Measurements from ENCODE around the gene HSPE1. TPM values are rescaled to one million over a fixed set of nuclear protein-coding genes. Genes with fewer than 3 reads are reported as not detected.
A peak's percentile ranks its signal among the peaks of the same experiment; 100 is the strongest.
"Not testable (repeated sequence)": the region's sequence is repeated elsewhere in the genome, so short reads cannot be mapped to it uniquely, and the experiment has no call there.

Gene HSPE1
- total and polyA plus RNA-seq, 3 experiments from 2014 or later = 141 to 476 (median 449) TPM

DNA sequence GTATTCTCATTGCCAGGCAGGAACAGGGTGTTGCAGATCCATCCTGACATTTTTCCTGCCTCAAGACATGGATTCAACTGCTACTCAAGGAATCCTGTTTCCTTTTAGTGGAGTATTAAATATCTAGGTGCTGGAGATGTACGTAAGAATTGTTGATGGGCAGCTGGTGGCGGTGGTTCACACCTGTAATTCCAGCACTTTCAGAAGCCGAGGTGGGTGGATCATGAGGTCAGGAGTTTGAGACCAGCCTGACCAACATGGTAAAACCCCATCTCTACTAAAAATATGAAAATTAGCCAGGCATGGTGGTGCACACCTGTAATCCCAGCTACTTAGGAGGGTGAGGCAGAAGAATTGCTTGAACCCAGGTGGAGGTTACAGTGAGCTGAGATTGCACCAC lies 15.9 kb upstream of the HSPE1 start:
- not testable (repeated sequence) for H3K4me1 Mint-ChIP-seq; H3K27ac ChIP-seq (ENCODE audit: low read depth, low read length); H3K27me3 Mint-ChIP-seq; H3K4me3 ChIP-seq (ENCODE audit: low read length); H3K4me3 Mint-ChIP-seq; H3K4me1 ChIP-seq (ENCODE audit: insufficient read depth, low read length); DNase-seq; H3K27me3 ChIP-seq (ENCODE audit: insufficient read depth, low read length, poor library complexity, severe bottlenecking); H3K9me3 ChIP-seq (ENCODE audit: low read length)
- Mint-ChIP-seq H3K27ac (peak overlapping the region in 1 of 8 donors; percentile 74), H3K36me3 (peaks cover 22 to 73% (median 42%) of the 10 kb centered on the region in 3 donors), H3K9me3 (peaks cover 0 to 16% (median 8%) of the 10 kb centered on the region in 5 donors)
- CTCF ChIA-PET = interaction anchor here (0.7 to 1.5 kb wide), 2 partner anchors 8 to 31 kb away, joined by 3 to 5 read pairs; partner anchors contain the start of gene COQ10B
- H3K36me3 ChIP-seq (ENCODE audit: insufficient read depth, low read length) = peaks cover 18% of the 10 kb centered on the region
- POLR2A ChIA-PET = interaction anchor here (0.6 to 1.3 kb wide), 4 partner anchors 14 to 409 kb away, joined by 4 to 12 read pairs (median 4); partner anchors contain the start of gene HSPD1

DNA sequence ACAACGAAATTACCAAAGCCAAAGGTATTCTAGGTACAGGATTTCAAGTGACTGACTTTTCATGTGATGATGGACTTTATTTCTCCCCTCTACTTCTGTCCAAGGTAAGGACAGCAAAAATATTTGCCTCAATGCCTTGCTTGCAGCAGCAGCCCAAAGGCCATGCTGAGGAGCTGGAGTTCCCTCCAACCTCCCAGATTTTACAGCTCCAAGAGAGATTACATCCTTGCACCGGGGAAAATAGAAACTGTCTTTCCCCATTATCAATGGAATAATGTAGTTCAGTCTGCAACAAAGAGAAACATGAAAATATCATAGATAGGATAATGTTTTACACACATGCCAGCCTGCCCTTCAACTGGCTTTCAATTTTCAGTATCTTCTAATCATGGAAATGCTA lies 14.0 kb upstream of the HSPE1 start:
- Histone ChIP-seq H3K4me3 (ENCODE audit: low read length) (no peak overlapping the region), H3K36me3 (ENCODE audit: insufficient read depth, low read length) (peaks cover 28% of the 10 kb centered on the region), H3K9me3 (ENCODE audit: low read length) (no peaks in the 10 kb centered on the region), H3K27ac (ENCODE audit: low read depth, low read length) (no peak overlapping the region), H3K4me1 (ENCODE audit: insufficient read depth, low read length) (no peaks in the 10 kb centered on the region), H3K27me3 (ENCODE audit: insufficient read depth, low read length, poor library complexity, severe bottlenecking) (no peaks in the 10 kb centered on the region)
- peaks cover 0 to 16% (median 8%) of the 10 kb centered on the region in 5 donors for H3K9me3 Mint-ChIP-seq
- H3K4me3 Mint-ChIP-seq = no peak overlapping the region
- H3K36me3 Mint-ChIP-seq = peaks cover 21 to 77% (median 30%) of the 10 kb centered on the region in 3 donors
- ChIA-PET POLR2A (no interaction called here), CTCF (no interaction called here)
- H3K4me1 Mint-ChIP-seq = peaks cover 0 to under 1% (median 0%) of the 10 kb centered on the region in 3 donors
- DNase-seq = no peak
- H3K27ac Mint-ChIP-seq = peak overlapping the region in 6 of 8 donors; percentile 9 to 68 (median 48)
- no peaks in the 10 kb centered on the region for H3K27me3 Mint-ChIP-seq

DNA sequence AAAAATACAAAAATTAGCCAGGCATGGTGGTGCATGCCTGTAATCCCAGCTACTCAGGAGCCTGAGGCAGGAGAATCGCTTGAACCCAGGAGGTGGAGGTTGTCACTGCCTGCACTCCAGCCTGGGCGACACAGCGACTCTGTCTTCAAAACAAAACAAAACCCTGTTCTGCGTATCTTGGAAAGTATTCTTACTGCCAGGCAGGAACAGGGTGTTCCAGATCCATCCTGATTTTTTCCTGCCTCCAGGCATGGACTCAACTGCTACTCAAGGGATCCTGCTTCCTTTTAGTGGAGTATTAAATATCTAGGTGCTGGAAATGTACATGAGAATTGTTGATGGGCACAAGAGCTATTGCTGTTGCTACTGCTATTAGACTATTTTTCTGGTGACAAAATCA lies 12.8 kb upstream of the HSPE1 start:
- Histone ChIP-seq H3K27me3 (ENCODE audit: insufficient read depth, low read length, poor library complexity, severe bottlenecking) (no peaks in the 10 kb centered on the region), H3K4me1 (ENCODE audit: insufficient read depth, low read length) (no peaks in the 10 kb centered on the region), H3K36me3 (ENCODE audit: insufficient read depth, low read length) (peaks cover 36% of the 10 kb centered on the region), H3K4me3 (ENCODE audit: low read length) (no peak overlapping the region), H3K9me3 (ENCODE audit: low read length) (no peaks in the 10 kb centered on the region), H3K27ac (ENCODE audit: low read depth, low read length) (no peak overlapping the region)
- Mint-ChIP-seq H3K36me3 (peaks cover 24 to 78% (median 24%) of the 10 kb centered on the region in 3 donors), H3K9me3 (peaks cover 0 to 16% (median 8%) of the 10 kb centered on the region in 5 donors), H3K27me3 (no peaks in the 10 kb centered on the region), H3K4me3 (no peak overlapping the region), H3K27ac (peak overlapping the region in 1 of 8 donors; percentile 73), H3K4me1 (peaks cover 0 to 4% (median 0%) of the 10 kb centered on the region in 3 donors)
- CTCF ChIA-PET = no interaction called here
- DNase-seq = no peak
- POLR2A ChIA-PET = no interaction called here

DNA sequence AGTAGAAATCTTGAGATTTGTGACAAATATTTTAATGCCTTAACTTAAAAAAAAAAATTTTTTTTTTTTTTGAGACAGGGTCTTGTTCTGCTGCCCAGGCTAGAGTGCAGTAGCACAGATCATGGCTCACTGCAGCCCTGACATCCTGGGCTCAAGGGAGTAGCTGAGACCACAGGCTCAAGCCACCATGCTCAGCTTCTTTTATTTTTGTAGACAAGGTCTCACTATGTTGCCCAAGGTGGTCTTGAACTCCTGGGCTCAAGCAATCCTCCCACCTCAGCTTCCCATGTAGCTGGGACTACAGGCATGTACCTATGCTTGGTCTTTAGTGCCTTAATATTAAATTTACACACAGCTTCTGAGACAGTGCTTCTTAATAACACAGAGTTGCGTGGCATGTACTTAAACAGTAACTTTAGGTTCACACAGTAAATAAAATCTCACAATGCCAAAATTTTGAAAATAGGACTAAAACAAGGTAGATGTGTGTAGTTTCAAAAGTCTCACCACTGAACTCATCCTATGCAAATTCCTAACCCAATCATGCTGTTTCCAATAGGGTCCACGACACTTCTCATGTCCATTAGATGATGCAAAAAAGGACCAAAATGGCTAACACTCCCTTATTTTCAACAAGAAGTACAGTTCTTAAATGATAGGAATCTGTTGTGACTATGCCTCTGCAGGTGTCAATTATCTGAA lies 4.6 kb upstream of the HSPE1 start:
- no peak for DNase-seq
- Mint-ChIP-seq H3K4me1 (peaks cover 34 to 58% (median 46%) of the 10 kb centered on the region in 3 donors), H3K27ac (peak overlapping the region in 6 of 8 donors; percentile 10 to 88 (median 60)), H3K27me3 (no peaks in the 10 kb centered on the region), H3K36me3 (peaks cover 0 to 83% (median 8%) of the 10 kb centered on the region in 3 donors), H3K9me3 (no peaks in the 10 kb centered on the region), H3K4me3 (no peak overlapping the region)
- H3K9me3 ChIP-seq (ENCODE audit: low read length) = no peaks in the 10 kb centered on the region
- H3K4me1 ChIP-seq (ENCODE audit: insufficient read depth, low read length) = peaks cover 32% of the 10 kb centered on the region
- ChIA-PET CTCF (interaction anchor here (1.6 kb wide), 1 partner anchor 42 kb away, joined by 5 read pairs; the partner anchor contains the start of gene COQ10B), POLR2A (interaction anchor here (1.3 kb wide), 1 partner anchor 42 kb away, joined by 3 read pairs; the partner anchor contains the start of gene COQ10B)
- no peak overlapping the region for H3K4me3 ChIP-seq (ENCODE audit: low read length)
- H3K27me3 ChIP-seq (ENCODE audit: insufficient read depth, low read length, poor library complexity, severe bottlenecking) = no peaks in the 10 kb centered on the region
- H3K27ac ChIP-seq (ENCODE audit: low read depth, low read length) = no peak overlapping the region
- peaks cover 47% of the 10 kb centered on the region for H3K36me3 ChIP-seq (ENCODE audit: insufficient read depth, low read length)

DNA sequence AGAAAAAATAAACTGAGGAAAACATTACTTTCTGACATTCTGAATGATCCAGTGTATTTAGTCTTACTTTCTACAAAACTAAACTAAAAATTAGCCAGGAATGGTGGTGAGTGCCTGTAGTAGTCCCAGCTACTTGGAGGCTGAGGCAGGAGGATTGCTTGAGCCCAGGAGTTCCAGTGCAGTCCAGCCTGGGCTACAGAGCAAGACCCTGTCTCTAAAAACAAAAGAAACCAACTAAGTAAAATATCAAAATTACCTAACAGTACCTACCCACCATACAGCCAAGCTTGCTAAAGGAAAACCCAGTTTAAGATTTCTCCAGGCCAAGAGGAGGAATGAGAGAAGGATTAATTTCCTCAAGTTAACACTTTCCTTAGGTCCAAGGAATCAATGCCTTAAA lies 3.5 kb upstream of the HSPE1 start:
- ChIA-PET CTCF (interaction anchor here (1.6 kb wide), 1 partner anchor 43 kb away, joined by 5 read pairs; the partner anchor contains the start of gene COQ10B), POLR2A (interaction anchor here (1.3 kb wide), 1 partner anchor 44 kb away, joined by 3 read pairs; the partner anchor contains the start of gene COQ10B)
- Histone ChIP-seq H3K36me3 (ENCODE audit: insufficient read depth, low read length) (peaks cover 35% of the 10 kb centered on the region), H3K4me3 (ENCODE audit: low read length) (no peak overlapping the region), H3K27me3 (ENCODE audit: insufficient read depth, low read length, poor library complexity, severe bottlenecking) (no peaks in the 10 kb centered on the region), H3K27ac (ENCODE audit: low read depth, low read length) (no peak overlapping the region), H3K4me1 (ENCODE audit: insufficient read depth, low read length) (peaks cover 38% of the 10 kb centered on the region), H3K9me3 (ENCODE audit: low read length) (no peaks in the 10 kb centered on the region)
- Mint-ChIP-seq H3K4me1 (peaks cover 43 to 63% (median 57%) of the 10 kb centered on the region in 3 donors), H3K4me3 (peak overlapping the region in 5 of 7 donors; percentile 42 to 90 (median 87)), H3K27me3 (no peaks in the 10 kb centered on the region), H3K36me3 (peaks cover 0 to 78% (median 5%) of the 10 kb centered on the region in 3 donors), H3K9me3 (no peaks in the 10 kb centered on the region), H3K27ac (peak overlapping the region; percentile 58 to 99 (median 91))
- DNase-seq = no peak

- Mint-ChIP-seq H3K36me3 (peaks cover 0 to 81% (median 5%) of the 10 kb centered on the region in 3 donors), H3K27ac (peak overlapping the region; percentile 58 to 99 (median 96)), H3K27me3 (no peaks in the 10 kb centered on the region), H3K9me3 (no peaks in the 10 kb centered on the region), H3K4me1 (peaks cover 50 to 69% (median 63%) of the 10 kb centered on the region in 3 donors), H3K4me3 (peak overlapping the region; percentile 87 to 99 (median 90))
- DNase-seq = no peak
- Histone ChIP-seq H3K9me3 (ENCODE audit: low read length) (no peaks in the 10 kb centered on the region), H3K4me1 (ENCODE audit: insufficient read depth, low read length) (peaks cover 44% of the 10 kb centered on the region), H3K27ac (ENCODE audit: low read depth, low read length) (no peak overlapping the region), H3K36me3 (ENCODE audit: insufficient read depth, low read length) (peaks cover 37% of the 10 kb centered on the region), H3K27me3 (ENCODE audit: insufficient read depth, low read length, poor library complexity, severe bottlenecking) (no peaks in the 10 kb centered on the region), H3K4me3 (ENCODE audit: low read length) (peak overlapping the region; percentile 7)
- ChIA-PET CTCF (interaction anchor here (1.0 to 1.6 kb wide), 2 partner anchors 44 to 384 kb away, joined by 3 to 5 read pairs; partner anchors contain the start of gene COQ10B), POLR2A (no interaction called here)
Observed at GRCh38 chr2:197497326-197497725, 2.9 kb upstream of the HSPE1 start.

DNA sequence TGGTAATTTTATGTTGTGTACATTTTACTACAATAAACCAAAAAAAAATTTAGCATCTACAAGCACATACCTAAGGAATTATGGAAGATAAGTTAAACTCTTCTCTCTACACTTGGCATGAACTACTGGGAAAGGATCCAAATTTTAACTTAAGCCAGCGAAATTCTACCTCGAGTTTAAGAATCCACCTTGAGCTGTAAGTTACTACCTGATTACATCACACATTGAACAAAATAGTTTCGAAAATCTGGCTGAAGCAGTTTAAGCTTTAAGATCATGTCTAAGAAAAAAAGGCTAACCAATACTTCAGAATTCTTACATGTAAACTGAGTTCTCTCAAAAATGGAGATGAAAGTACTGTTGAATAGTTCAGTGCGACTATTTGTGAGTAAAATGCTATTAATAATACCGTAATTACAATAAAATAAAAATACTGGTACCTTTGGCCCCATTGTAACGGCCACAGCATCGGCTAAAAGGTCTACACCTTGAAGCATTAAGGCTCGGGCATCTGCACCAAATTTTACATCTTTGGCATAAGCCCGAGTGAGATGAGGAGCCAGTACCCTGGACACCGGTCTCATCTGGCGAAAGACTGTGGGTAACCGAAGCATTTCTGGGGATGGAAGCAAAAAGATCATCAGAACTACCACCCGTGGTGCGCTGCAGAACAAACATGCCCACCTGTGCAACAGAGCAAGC lies 1.8 kb upstream of the HSPE1 start:
- H3K4me3 ChIP-seq (ENCODE audit: low read length) = peak overlapping the region; percentile 95
- peaks cover 0 to 82% (median 5%) of the 10 kb centered on the region in 3 donors for H3K36me3 Mint-ChIP-seq
- peak overlapping the region; percentile 90 for H3K27ac ChIP-seq (ENCODE audit: low read depth, low read length)
- peak overlapping the region; percentile 86 to 99 (median 98) for H3K27ac Mint-ChIP-seq
- no peaks in the 10 kb centered on the region for H3K9me3 Mint-ChIP-seq
- H3K4me1 ChIP-seq (ENCODE audit: insufficient read depth, low read length) = peaks cover 52% of the 10 kb centered on the region
- POLR2A ChIA-PET = interaction anchor here (0.6 to 6.4 kb wide), 4 partner anchors 14 to 63 kb away, joined by 12 to 101 read pairs (median 32); partner anchors contain the start of genes COQ10B, MOB4 and SF3B1
- peaks cover 55 to 74% (median 67%) of the 10 kb centered on the region in 3 donors for H3K4me1 Mint-ChIP-seq
- H3K27me3 Mint-ChIP-seq = no peaks in the 10 kb centered on the region
- DNase-seq = no peak
- no peaks in the 10 kb centered on the region for H3K9me3 ChIP-seq (ENCODE audit: low read length)
- H3K4me3 Mint-ChIP-seq = peak overlapping the region; percentile 87 to 99 (median 90)
- H3K36me3 ChIP-seq (ENCODE audit: insufficient read depth, low read length) = peaks cover 30% of the 10 kb centered on the region
- no peaks in the 10 kb centered on the region for H3K27me3 ChIP-seq (ENCODE audit: insufficient read depth, low read length, poor library complexity, severe bottlenecking)
- CTCF ChIA-PET = interaction anchor here (0.8 to 3.4 kb wide), 5 partner anchors 10 to 385 kb away, joined by 3 to 10 read pairs (median 3); partner anchors contain the start of genes COQ10B and MARS2
